IMR-90 (cell line): ENCODE results near the gene PROSER2.

ENCODE experiments used
- BHLHE40 ChIP-seq: fragments of 150-350 bp; IDR thresholded peaks from 2 replicates; pipeline ENCODE4 v1.6.1; 2016; ENCODE audit warnings: mild to moderate bottlenecking, low read depth, low read length
- NFE2L2 ChIP-seq: fragments of 150-350 bp; IDR thresholded peaks from 2 replicates; pipeline ENCODE4 v1.6.1; 2016; ENCODE audit warnings: low read depth, mild to moderate bottlenecking, low read length
- POLR2A ChIP-seq: IDR thresholded peaks from 2 replicates; pipeline ENCODE4 v1.6.1; 2012; ENCODE audit warnings: mild to moderate bottlenecking, low read depth, low read length
- RAD21 ChIP-seq: IDR thresholded peaks from 2 replicates; pipeline ENCODE4 v1.6.1; 2012; ENCODE audit warnings: low read length, improper control_type of control experiment
- TF ChIP-seq, protein P1 (sequence below): conservative IDR thresholded peaks from 2 replicates; pipeline ENCODE4 v1.5.1; 2012; ENCODE audit warnings: mild to moderate bottlenecking, low read depth, low read length, improper control_type of control experiment
- TF ChIP-seq, protein P2 (sequence below): fragments of 150-350 bp; IDR thresholded peaks from 2 replicates; pipeline ENCODE4 v1.6.1; 2017; ENCODE audit warnings: mild to moderate bottlenecking, antibody characterized with exemption, low read length, low read depth

DNA sequence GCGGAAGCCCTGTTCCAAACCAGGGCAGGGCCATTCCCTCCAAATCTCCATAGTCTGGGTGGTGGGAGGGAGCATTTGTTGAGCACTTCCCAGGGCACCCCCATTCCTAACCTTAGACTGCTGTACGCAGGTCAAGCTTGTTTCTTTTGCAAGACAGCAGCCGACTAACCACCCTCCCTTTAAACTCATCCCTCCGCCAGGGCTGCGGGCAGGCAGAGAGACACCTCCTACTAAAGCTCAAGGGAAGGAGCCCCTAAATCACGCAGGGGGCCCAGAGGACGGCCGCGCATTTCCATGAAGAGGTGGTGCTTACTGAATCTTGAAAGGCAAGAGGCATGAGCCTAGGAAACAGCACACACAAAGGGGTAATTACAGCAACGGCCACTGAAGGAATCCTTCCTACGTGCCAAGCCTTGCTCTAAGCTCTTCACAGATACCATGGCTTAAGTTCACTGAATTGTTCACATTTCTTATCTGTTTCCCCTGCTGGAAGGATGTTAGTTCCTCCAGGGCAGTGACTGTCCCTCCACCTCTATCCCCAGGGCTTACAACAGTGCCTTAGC is 90.0 kb downstream of the PROSER2 start:
- TF ChIP-seq BHLHE40, result no peak
- TF ChIP-seq, protein P1, sequence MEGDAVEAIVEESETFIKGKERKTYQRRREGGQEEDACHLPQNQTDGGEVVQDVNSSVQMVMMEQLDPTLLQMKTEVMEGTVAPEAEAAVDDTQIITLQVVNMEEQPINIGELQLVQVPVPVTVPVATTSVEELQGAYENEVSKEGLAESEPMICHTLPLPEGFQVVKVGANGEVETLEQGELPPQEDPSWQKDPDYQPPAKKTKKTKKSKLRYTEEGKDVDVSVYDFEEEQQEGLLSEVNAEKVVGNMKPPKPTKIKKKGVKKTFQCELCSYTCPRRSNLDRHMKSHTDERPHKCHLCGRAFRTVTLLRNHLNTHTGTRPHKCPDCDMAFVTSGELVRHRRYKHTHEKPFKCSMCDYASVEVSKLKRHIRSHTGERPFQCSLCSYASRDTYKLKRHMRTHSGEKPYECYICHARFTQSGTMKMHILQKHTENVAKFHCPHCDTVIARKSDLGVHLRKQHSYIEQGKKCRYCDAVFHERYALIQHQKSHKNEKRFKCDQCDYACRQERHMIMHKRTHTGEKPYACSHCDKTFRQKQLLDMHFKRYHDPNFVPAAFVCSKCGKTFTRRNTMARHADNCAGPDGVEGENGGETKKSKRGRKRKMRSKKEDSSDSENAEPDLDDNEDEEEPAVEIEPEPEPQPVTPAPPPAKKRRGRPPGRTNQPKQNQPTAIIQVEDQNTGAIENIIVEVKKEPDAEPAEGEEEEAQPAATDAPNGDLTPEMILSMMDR, result no peak
- no peak for TF ChIP-seq POLR2A
- TF ChIP-seq RAD21, result no peak
- TF ChIP-seq NFE2L2, result no peak
- TF ChIP-seq, protein P2, sequence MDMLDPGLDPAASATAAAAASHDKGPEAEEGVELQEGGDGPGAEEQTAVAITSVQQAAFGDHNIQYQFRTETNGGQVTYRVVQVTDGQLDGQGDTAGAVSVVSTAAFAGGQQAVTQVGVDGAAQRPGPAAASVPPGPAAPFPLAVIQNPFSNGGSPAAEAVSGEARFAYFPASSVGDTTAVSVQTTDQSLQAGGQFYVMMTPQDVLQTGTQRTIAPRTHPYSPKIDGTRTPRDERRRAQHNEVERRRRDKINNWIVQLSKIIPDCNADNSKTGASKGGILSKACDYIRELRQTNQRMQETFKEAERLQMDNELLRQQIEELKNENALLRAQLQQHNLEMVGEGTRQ, result no peak
